SK-N-SH (cell line): Measurements from ENCODE around the gene RNU7-1. TPM values are rescaled to one million over a fixed set of nuclear protein-coding genes. Genes with fewer than 3 reads are reported as not detected.

ENCODE experiments used
- CTCF ChIA-PET: fragments of 300-600, 350-600 bp; formaldehyde crosslinking; extraction: SDS; loops from one replicate; lab custom pipeline; 2021; lab: Yijun Ruan, JAX
- POLR2A ChIA-PET: fragments of 350-600 bp; sonication (Branson Sonifier 250); formaldehyde crosslinking; extraction: SDS; loops from one replicate; lab custom pipeline; 2020; ENCODE audit warnings: antibody characterized with exemption, inconsistent platforms; lab: Yijun Ruan, JAX
- DNase-seq: peaks from one replicate; pipeline ENCODE4 v3.0.0; 2012
- H2AFZ ChIP-seq: fragments of 200-600 bp; sonication (generic); 2 replicates; pipeline ENCODE4 v1.8.1; 2016; ENCODE audit warnings: antibody characterized with exemption, mild to moderate bottlenecking, low read depth
- H3F3A ChIP-seq: fragments of 200-600 bp; sonication (generic); replicated peaks from 2 replicates; pipeline ENCODE3; 2016; ENCODE audit warnings: antibody characterized with exemption, mild to moderate bottlenecking; ENCODE audit not compliant: insufficient read depth
- H3K27ac ChIP-seq, 2 experiments: fragments of 200-500 bp in 1 of 2; fragments of 200-600 bp in 1 of 2; sonication (Bioruptor generic) in 1 of 2; sonication (generic), shearing (Covaris generic) in 1 of 2; 2 replicates each; pipeline versions ENCODE4 v1.5.1 to v1.6.1; 2014 to 2016; ENCODE audit warnings: low read depth in 2 of 2, inconsistent platforms in 1 of 2, low read length in 1 of 2, mild to moderate bottlenecking in 1 of 2, mixed read lengths in 1 of 2
- H3K27me3 ChIP-seq: fragments of 200-600 bp; sonication (generic), shearing (Covaris generic); 2 replicates; pipeline ENCODE4 v1.6.1; 2016; ENCODE audit warnings: mixed run types; ENCODE audit not compliant: insufficient read depth
- H3K36me3 ChIP-seq, 2 experiments: fragments of 200-500 bp in 1 of 2; fragments of 200-600 bp in 1 of 2; sonication (Bioruptor generic) in 1 of 2; sonication (generic) in 1 of 2; replicated peaks in 1 of 2; 2 replicates each; pipeline versions ENCODE3 to v1.5.1; 2014 to 2016; ENCODE audit warnings: low read length in 1 of 2, mild to moderate bottlenecking in 1 of 2; ENCODE audit not compliant: insufficient read depth in 2 of 2, control insufficient read depth in 1 of 2
- H3K4me1 ChIP-seq, 2 experiments: fragments of 200-500 bp in 1 of 2; fragments of 200-600 bp in 1 of 2; sonication (Bioruptor generic) in 1 of 2; sonication (generic), shearing (Covaris generic) in 1 of 2; 2 replicates each; pipeline versions ENCODE4 v1.5.1 to v1.6.1; 2014 to 2016; ENCODE audit warnings: low read depth in 1 of 2, low read length in 1 of 2, mixed run types in 1 of 2; ENCODE audit not compliant: insufficient read depth in 2 of 2, control insufficient read depth in 1 of 2
- H3K4me2 ChIP-seq: fragments of 200-600 bp; sonication (generic), shearing (Covaris generic); 2 replicates; pipeline ENCODE4 v1.6.1; 2017; ENCODE audit warnings: mixed run types
- H3K4me3 ChIP-seq, 2 experiments: fragments of 200-500 bp in 1 of 2; fragments of 200-600 bp in 1 of 2; sonication (Bioruptor generic) in 1 of 2; sonication (generic), shearing (Covaris generic) in 1 of 2; 2 replicates each; pipeline versions ENCODE4 v1.5.1 to v1.8.1; 2014 to 2016; ENCODE audit warnings: low read depth in 2 of 2, inconsistent platforms in 1 of 2, low read length in 1 of 2, mild to moderate bottlenecking in 1 of 2, mixed read lengths in 1 of 2, moderate library complexity in 1 of 2
- H3K79me2 ChIP-seq: fragments of 200-600 bp; sonication (generic); 2 replicates; pipeline ENCODE4 v1.8.1; 2017; ENCODE audit warnings: mild to moderate bottlenecking; ENCODE audit not compliant: insufficient read depth
- H3K9ac ChIP-seq: fragments of 200-600 bp; sonication (generic); 2 replicates; pipeline ENCODE4 v1.6.1; 2017; ENCODE audit warnings: mixed run types
- H3K9me2 ChIP-seq: fragments of 200-600 bp; sonication (generic); 2 replicates; pipeline ENCODE4 v1.6.1; 2017; ENCODE audit warnings: mixed run types
- H3K9me3 ChIP-seq: fragments of 200-600 bp; sonication (generic); 2 replicates; pipeline ENCODE4 v1.6.1; 2017; ENCODE audit warnings: mixed run types, mild to moderate bottlenecking, moderate library complexity
- H4K20me1 ChIP-seq: fragments of 200-600 bp; sonication (generic); 2 replicates; pipeline ENCODE4 v1.6.1; 2017; ENCODE audit warnings: mild to moderate bottlenecking, mixed run types; ENCODE audit not compliant: insufficient read depth
- ELF1 ChIP-seq: IDR thresholded peaks from 2 replicates; pipeline ENCODE4 v1.4.0; 2012
- FOSL2 ChIP-seq: IDR thresholded peaks from 2 replicates; pipeline ENCODE4 v1.4.0; 2012; ENCODE audit warnings: low read depth, mild to moderate bottlenecking, moderate library complexity, borderline replicate concordance
- FOXJ3 ChIP-seq: sonication (generic); formaldehyde crosslinking; IDR thresholded peaks from 2 replicates; pipeline ENCODE4 v1.5.1; 2020; ENCODE audit warnings: mild to moderate bottlenecking, missing genetic modification reagents
- GABPA ChIP-seq: IDR thresholded peaks from 2 replicates; pipeline ENCODE4 v1.4.0; 2012; ENCODE audit warnings: low read depth, mild to moderate bottlenecking
- GATA2 ChIP-seq: sonication (generic); formaldehyde crosslinking; IDR thresholded peaks from 2 replicates; pipeline ENCODE4 v1.5.0; 2020; ENCODE audit warnings: mild to moderate bottlenecking, missing genetic modification reagents
- IRF3 ChIP-seq: fragments of 150-350 bp; IDR thresholded peaks from 2 replicates; pipeline ENCODE4 v1.6.1; 2016; ENCODE audit warnings: mild to moderate bottlenecking, low read depth, low read length
- JUND ChIP-seq: IDR thresholded peaks from 2 replicates; pipeline ENCODE4 v1.4.0; 2012
- NFIC ChIP-seq: IDR thresholded peaks from 2 replicates; pipeline ENCODE4 v1.4.0; 2012; ENCODE audit warnings: borderline replicate concordance
- RAD21 ChIP-seq: IDR thresholded peaks from 2 replicates; pipeline ENCODE4 v1.6.1; 2012; ENCODE audit warnings: mild to moderate bottlenecking, low read length
- RCOR1 ChIP-seq: fragments of 150-350 bp; IDR thresholded peaks from 2 replicates; pipeline ENCODE4 v1.6.1; 2017; ENCODE audit warnings: antibody characterized with exemption, low read length
- SMC3 ChIP-seq: IDR thresholded peaks from 2 replicates; pipeline ENCODE4 v1.6.1; 2012; ENCODE audit warnings: low read depth, low read length, improper control_type of control experiment
- TAF1 ChIP-seq: IDR thresholded peaks from 2 replicates; pipeline ENCODE4 v1.6.1; 2012; ENCODE audit warnings: low read depth, mild to moderate bottlenecking, low read length, moderate library complexity, borderline replicate concordance
- ZBTB33 ChIP-seq: IDR thresholded peaks from 2 replicates; pipeline ENCODE4 v1.4.0; 2012; ENCODE audit warnings: low read depth, borderline replicate concordance
- WGBS: methylation state at CpG from one replicate; pipeline ENCODE4 v1.1.6; 2017; ENCODE audit warnings: low lambda C conversion rate; 5-methylcytosine and 5-hydroxymethylcytosine counted together
- polyA plus RNA-seq, 3 experiments: library from polyadenylated mRNA; depleted of rRNA; stranded (reverse); fragments of >200 nt; gene quantifications; 2 replicates each; pipeline ENCODE4 v1.2.3, GENCODE V29; 2012
- TF ChIP-seq, protein P1 (sequence below): IDR thresholded peaks from 2 replicates; pipeline ENCODE4; 2012
- TF ChIP-seq, protein P2 (sequence below): IDR thresholded peaks from 2 replicates; pipeline ENCODE4 v1.4.0; 2012; ENCODE audit warnings: low read depth, borderline replicate concordance

The RNU7-1 gene
- polyA plus RNA-seq, 1 of the 3 experiments (the other 2 are of a cell fraction): not detected

DNA sequence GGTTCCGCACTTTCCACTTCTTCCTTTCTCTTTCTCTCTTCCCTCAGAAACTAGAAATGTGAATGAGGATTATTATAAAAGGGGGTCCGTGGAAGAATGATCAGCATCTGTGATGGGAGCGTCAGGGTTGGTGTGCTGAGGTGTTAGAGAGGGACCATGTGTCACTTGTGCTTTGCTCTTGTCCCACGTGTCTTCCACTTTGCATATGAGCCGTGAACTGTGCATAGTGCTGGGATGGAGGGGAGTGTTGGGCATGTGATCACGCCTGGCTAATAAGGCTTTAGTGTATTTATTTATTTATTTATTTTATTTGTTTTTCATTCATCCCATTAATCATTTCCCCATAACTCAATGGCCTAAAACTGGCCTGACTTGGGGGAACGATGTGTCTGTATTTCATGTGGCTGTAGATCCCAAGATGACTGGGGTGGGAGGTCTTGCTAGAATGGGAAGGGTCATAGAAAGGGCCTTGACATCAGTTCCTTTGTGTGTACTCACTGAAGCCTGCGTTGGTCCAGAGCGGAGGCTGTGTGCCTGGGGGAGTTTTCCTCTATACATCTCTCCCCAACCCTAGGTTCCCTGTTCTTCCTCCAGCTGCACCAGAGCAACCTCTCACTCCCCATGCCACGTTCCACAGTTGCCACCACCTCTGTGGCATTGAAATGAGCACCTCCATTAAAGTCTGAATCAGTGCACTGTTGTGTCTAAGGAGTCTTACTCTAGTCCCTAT is 20.4 kb upstream of the RNU7-1 start (continued):
- TF ChIP-seq ZBTB33: no peak
- no peak for TF ChIP-seq SMC3
- TF ChIP-seq GABPA: no peak
- no peak for TF ChIP-seq FOSL2
- TF ChIP-seq RCOR1: no peak
- no peak for TF ChIP-seq RAD21

- Histone ChIP-seq H3K9me2 (no peaks in the 10 kb centered on the region), H3K4me2 (no peak overlapping the region), H3K36me3 (peaks cover 6 to 7% of the 10 kb centered on the region in 2 experiments), H3K9ac (no peak overlapping the region), H3K4me1 (peaks cover 26% of the 10 kb centered on the region in 2 experiments; a peak in 3 of 4 replicates), H3K4me3 (no peak overlapping the region), H3F3A (peaks cover 30% of the 10 kb centered on the region), H2AFZ (no peak overlapping the region), H3K79me2 (peaks cover 23% of the 10 kb centered on the region)
- DNase-seq: no peak
- WGBS: 74% methylated on average over 6 of the region's 6 CpGs
- POLR2A ChIA-PET: interaction anchor here (1.1 to 7.3 kb wide), 6 partner anchors 10 to 235 kb away, joined by 4 to 82 read pairs (median 6); partner anchors contain the start of genes C12orf57, ENO2, RNU7-1 and USP5
- TF ChIP-seq, protein P1, sequence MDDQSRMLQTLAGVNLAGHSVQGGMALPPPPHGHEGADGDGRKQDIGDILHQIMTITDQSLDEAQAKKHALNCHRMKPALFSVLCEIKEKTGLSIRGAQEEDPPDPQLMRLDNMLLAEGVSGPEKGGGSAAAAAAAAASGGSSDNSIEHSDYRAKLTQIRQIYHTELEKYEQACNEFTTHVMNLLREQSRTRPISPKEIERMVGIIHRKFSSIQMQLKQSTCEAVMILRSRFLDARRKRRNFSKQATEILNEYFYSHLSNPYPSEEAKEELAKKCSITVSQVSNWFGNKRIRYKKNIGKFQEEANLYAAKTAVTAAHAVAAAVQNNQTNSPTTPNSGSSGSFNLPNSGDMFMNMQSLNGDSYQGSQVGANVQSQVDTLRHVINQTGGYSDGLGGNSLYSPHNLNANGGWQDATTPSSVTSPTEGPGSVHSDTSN: no peak
- TF ChIP-seq, protein P2, sequence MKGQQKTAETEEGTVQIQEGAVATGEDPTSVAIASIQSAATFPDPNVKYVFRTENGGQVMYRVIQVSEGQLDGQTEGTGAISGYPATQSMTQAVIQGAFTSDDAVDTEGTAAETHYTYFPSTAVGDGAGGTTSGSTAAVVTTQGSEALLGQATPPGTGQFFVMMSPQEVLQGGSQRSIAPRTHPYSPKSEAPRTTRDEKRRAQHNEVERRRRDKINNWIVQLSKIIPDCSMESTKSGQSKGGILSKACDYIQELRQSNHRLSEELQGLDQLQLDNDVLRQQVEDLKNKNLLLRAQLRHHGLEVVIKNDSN: no peak
- TF ChIP-seq JUND (no peak), FOXJ3 (CRISPR knock-in tag) (no peak), RCOR1 (no peak), ZBTB33 (no peak), GATA2 (CRISPR knock-in tag) (no peak), ELF1 (no peak), FOSL2 (no peak), GABPA (no peak), RAD21 (no peak), TAF1 (no peak), IRF3 (no peak), NFIC (no peak)
- TF ChIP-seq, all 33 proteins: peak for 0
- Histone ChIP-seq H4K20me1 (peaks cover 3% of the 10 kb centered on the region; the same call in 1 of the 2 replicates), H3K9me3 (no peaks in the 10 kb centered on the region), H3K27ac (no peak overlapping the region; a peak in 2 of 4 replicates), H3K27me3 (no peaks in the 10 kb centered on the region)
- CTCF ChIA-PET: interaction anchor here (0.7 to 8.2 kb wide), 25 partner anchors 10 to 181 kb away, joined by 3 to 134 read pairs (median 4); partner anchors contain the start of genes C12orf57, C1R, ENO2 and LPCAT3
These were observed 19.8 kb upstream of the RNU7-1 start for GRCh38 chr12:6923851-6924250.
